ENCODE data around the gene GJD2.

DNA sequence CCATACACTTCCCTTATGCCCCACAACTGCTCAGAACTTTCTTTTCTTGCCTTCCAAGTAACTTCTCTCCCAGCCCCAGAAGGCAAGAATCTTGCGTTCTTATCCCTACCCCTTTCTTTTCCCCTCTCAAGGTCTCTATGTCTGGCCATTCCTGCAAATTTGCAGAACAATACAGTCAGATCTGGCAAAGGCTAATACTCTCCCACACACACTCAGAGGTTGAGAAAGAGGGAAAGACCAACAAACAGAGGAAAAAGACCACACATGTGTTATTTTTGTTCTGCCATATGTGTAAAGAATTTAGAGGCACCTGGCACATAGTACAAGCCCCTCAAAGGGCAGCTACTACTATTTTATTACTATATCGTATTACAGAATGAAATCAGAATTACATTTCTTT, 25.7 kb downstream of the GJD2 start:
- TF ChIP-seq, protein P1, sequence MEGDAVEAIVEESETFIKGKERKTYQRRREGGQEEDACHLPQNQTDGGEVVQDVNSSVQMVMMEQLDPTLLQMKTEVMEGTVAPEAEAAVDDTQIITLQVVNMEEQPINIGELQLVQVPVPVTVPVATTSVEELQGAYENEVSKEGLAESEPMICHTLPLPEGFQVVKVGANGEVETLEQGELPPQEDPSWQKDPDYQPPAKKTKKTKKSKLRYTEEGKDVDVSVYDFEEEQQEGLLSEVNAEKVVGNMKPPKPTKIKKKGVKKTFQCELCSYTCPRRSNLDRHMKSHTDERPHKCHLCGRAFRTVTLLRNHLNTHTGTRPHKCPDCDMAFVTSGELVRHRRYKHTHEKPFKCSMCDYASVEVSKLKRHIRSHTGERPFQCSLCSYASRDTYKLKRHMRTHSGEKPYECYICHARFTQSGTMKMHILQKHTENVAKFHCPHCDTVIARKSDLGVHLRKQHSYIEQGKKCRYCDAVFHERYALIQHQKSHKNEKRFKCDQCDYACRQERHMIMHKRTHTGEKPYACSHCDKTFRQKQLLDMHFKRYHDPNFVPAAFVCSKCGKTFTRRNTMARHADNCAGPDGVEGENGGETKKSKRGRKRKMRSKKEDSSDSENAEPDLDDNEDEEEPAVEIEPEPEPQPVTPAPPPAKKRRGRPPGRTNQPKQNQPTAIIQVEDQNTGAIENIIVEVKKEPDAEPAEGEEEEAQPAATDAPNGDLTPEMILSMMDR (conservative IDR thresholded peaks at IDR 0.05; ENCODE audit: low read depth, low read length): no peak
- TF ChIP-seq EZH2 (IDR thresholded peaks at IDR 0.05; ENCODE audit: low read length, unreplicated experiment): no peak
- no peak for TF ChIP-seq EZH2phosphoT487 (IDR thresholded peaks at IDR 0.05; ENCODE audit: borderline replicate concordance, low read length)

Data from PC-3 (cell line).